ENCODE results near the gene SUN1.
"Not testable (repeated sequence)": the region's sequence is repeated elsewhere in the genome, so short reads cannot be mapped to it uniquely, and the experiment has no call there.

The SUN1 gene

GRCh38 chr7:796434-797169, 35.7 kb upstream of the SUN1 start:
- H3K27ac Mint-ChIP-seq, result peak overlapping the region; percentile 19
- H3K4me3 Mint-ChIP-seq, H3K4me1 Mint-ChIP-seq, DNase-seq, H3K27me3 Mint-ChIP-seq, H3K9me3 Mint-ChIP-seq, H3K36me3 Mint-ChIP-seq, CTCF ChIA-PET: not testable (repeated sequence)

GRCh38 chr7:798921-799470, 33.3 kb upstream of the SUN1 start:
- H3K36me3 Mint-ChIP-seq, result no peaks in the 10 kb centered on the region
- H3K4me3 Mint-ChIP-seq, result no peak overlapping the region
- CTCF ChIA-PET, result interaction anchor here (1.3 kb wide), 2 partner anchors 19 to 74 kb away, joined by 3 to 6 read pairs; no protein-coding TSS in a partner anchor
- no peak overlapping the region for H3K27ac Mint-ChIP-seq
- H3K27me3 Mint-ChIP-seq, result peaks cover 14% of the 10 kb centered on the region
- no peak for DNase-seq
- H3K9me3 Mint-ChIP-seq, result no peaks in the 10 kb centered on the region
- no peaks in the 10 kb centered on the region for H3K4me1 Mint-ChIP-seq

- peaks cover 23% of the 10 kb centered on the region for H3K27me3 Mint-ChIP-seq
- no peaks in the 10 kb centered on the region for H3K4me1 Mint-ChIP-seq
- CTCF ChIA-PET, result interaction anchor here (0.9 kb wide), 1 partner anchor 12 kb away, joined by 3 read pairs; no protein-coding TSS in a partner anchor
- no peak overlapping the region for H3K4me3 Mint-ChIP-seq
- no peak overlapping the region for H3K27ac Mint-ChIP-seq
- no peak for DNase-seq
- no peaks in the 10 kb centered on the region for H3K9me3 Mint-ChIP-seq
- no peaks in the 10 kb centered on the region for H3K36me3 Mint-ChIP-seq
Observed at GRCh38 chr7:800692-801091, 31.6 kb upstream of the SUN1 start.

GRCh38 chr7:801351-801750, 30.9 kb upstream of the SUN1 start:
- H3K27me3 Mint-ChIP-seq, result peaks cover 27% of the 10 kb centered on the region
- H3K9me3 Mint-ChIP-seq, CTCF ChIA-PET, DNase-seq, H3K36me3 Mint-ChIP-seq, H3K27ac Mint-ChIP-seq, H3K4me3 Mint-ChIP-seq, H3K4me1 Mint-ChIP-seq: not testable (repeated sequence)

GRCh38 chr7:801940-802381, 30.3 kb upstream of the SUN1 start:
- CTCF ChIA-PET, result no interaction called here
- DNase-seq, result no peak
- Mint-ChIP-seq H3K4me1 (no peaks in the 10 kb centered on the region), H3K36me3 (no peaks in the 10 kb centered on the region), H3K27me3 (peaks cover 27% of the 10 kb centered on the region), H3K9me3 (no peaks in the 10 kb centered on the region), H3K4me3 (no peak overlapping the region), H3K27ac (no peak overlapping the region)

- Mint-ChIP-seq H3K27me3 (peaks cover 27% of the 10 kb centered on the region), H3K4me3 (no peak overlapping the region), H3K36me3 (no peaks in the 10 kb centered on the region), H3K9me3 (no peaks in the 10 kb centered on the region), H3K4me1 (no peaks in the 10 kb centered on the region), H3K27ac (no peak overlapping the region)
- DNase-seq, result no peak
- CTCF ChIA-PET, result no interaction called here
Observed at GRCh38 chr7:802500-803242, 29.6 kb upstream of the SUN1 start.

- Mint-ChIP-seq H3K9me3 (no peaks in the 10 kb centered on the region), H3K36me3 (peaks cover under 1% of the 10 kb centered on the region), H3K27ac (no peak overlapping the region), H3K4me1 (no peaks in the 10 kb centered on the region), H3K27me3 (peaks cover 29% of the 10 kb centered on the region), H3K4me3 (no peak overlapping the region)
- DNase-seq, result no peak
- CTCF ChIA-PET, result no interaction called here
Observed at GRCh38 chr7:803243-803635, 29.0 kb upstream of the SUN1 start.

GRCh38 chr7:803796-804195, 28.5 kb upstream of the SUN1 start:
- H3K9me3 Mint-ChIP-seq, DNase-seq, H3K4me3 Mint-ChIP-seq, CTCF ChIA-PET, H3K4me1 Mint-ChIP-seq, H3K27ac Mint-ChIP-seq, H3K36me3 Mint-ChIP-seq: not testable (repeated sequence)
- H3K27me3 Mint-ChIP-seq, result peaks cover 35% of the 10 kb centered on the region

- peaks cover 2% of the 10 kb centered on the region for H3K36me3 Mint-ChIP-seq
- H3K4me1 Mint-ChIP-seq, result no peaks in the 10 kb centered on the region
- H3K27ac Mint-ChIP-seq, result no peak overlapping the region
- CTCF ChIA-PET, result interaction anchor here (0.6 to 1.8 kb wide), 2 partner anchors 68 to 89 kb away, joined by 3 to 5 read pairs; no protein-coding TSS in a partner anchor
- H3K4me3 Mint-ChIP-seq, result no peak overlapping the region
- DNase-seq, result no peak
- H3K27me3 Mint-ChIP-seq, result peaks cover 50% of the 10 kb centered on the region
- H3K9me3 Mint-ChIP-seq, result no peaks in the 10 kb centered on the region
Observed at GRCh38 chr7:805261-805660, 27.0 kb upstream of the SUN1 start.

GRCh38 chr7:815284-816216, 16.7 kb upstream of the SUN1 start:
- peaks cover 59% of the 10 kb centered on the region for H3K4me1 Mint-ChIP-seq
- DNase-seq, result peak; percentile 59

GRCh38 chr7:816300-816750, 16.0 kb upstream of the SUN1 start:
- H3K27ac Mint-ChIP-seq, result no peak overlapping the region
- peaks cover 64% of the 10 kb centered on the region for H3K4me1 Mint-ChIP-seq

More at GRCh38 chr7:815284-816216, 16.7 kb upstream of the SUN1 start:
- Mint-ChIP-seq H3K36me3 (peaks cover 10% of the 10 kb centered on the region), H3K4me3 (peak overlapping the region; percentile 79), H3K9me3 (no peaks in the 10 kb centered on the region), H3K27ac (peak overlapping the region; percentile 11), H3K27me3 (peaks cover 56% of the 10 kb centered on the region)
- CTCF ChIA-PET, result interaction anchor here (0.9 to 3.4 kb wide), 3 partner anchors 16 to 21 kb away, joined by 3 to 22 read pairs (median 5); partner anchors contain the start of gene SUN1

GRCh38 chr7:816751-817671, 15.3 kb upstream of the SUN1 start:
- Mint-ChIP-seq H3K36me3 (peaks cover 12% of the 10 kb centered on the region), H3K27me3 (peaks cover 45% of the 10 kb centered on the region), H3K9me3 (no peaks in the 10 kb centered on the region), H3K4me3 (peak overlapping the region; percentile 85), H3K27ac (peak overlapping the region; percentile 87), H3K4me1 (peaks cover 64% of the 10 kb centered on the region)
- DNase-seq, result peak; percentile 54
- CTCF ChIA-PET, result interaction anchor here (1.4 to 3.4 kb wide), 4 partner anchors 14 to 56 kb away, joined by 3 to 22 read pairs (median 7); partner anchors contain the start of gene SUN1

More at GRCh38 chr7:816300-816750, 16.0 kb upstream of the SUN1 start:
- CTCF ChIA-PET, result interaction anchor here (1.5 to 3.4 kb wide), 3 partner anchors 15 to 57 kb away, joined by 3 to 22 read pairs (median 11); partner anchors contain the start of gene SUN1
- Mint-ChIP-seq H3K36me3 (peaks cover 12% of the 10 kb centered on the region), H3K9me3 (no peaks in the 10 kb centered on the region), H3K4me3 (peak overlapping the region; percentile 79), H3K27me3 (peaks cover 52% of the 10 kb centered on the region)
- DNase-seq, result peak; percentile 98
